Hematopoietic multipotent progenitor cell (in vitro differentiated cells): ENCODE measurements around the gene MAP7D2. TPM values are rescaled to one million over a fixed set of nuclear protein-coding genes. Genes with fewer than 3 reads are reported as not detected.
"Not testable (repeated sequence)": the region's sequence is repeated elsewhere in the genome, so short reads cannot be mapped to it uniquely, and the experiment has no call there.

Experiments used
- DNase-seq, 3 donors: peaks; one replicate each; pipeline ENCODE4 v3.0.0-alpha.2; 2011 to 2015; ENCODE audit warnings: low read depth in 2 of 3, low spot score in 2 of 3
- total RNA-seq: library from RNA; depleted of rRNA; stranded (reverse); fragments of >200 nt; gene quantifications from one replicate; pipeline ENCODE4 v1.2.3, GENCODE V29; 2012

Gene MAP7D2
- 0.27 TPM for total RNA-seq

DNA sequence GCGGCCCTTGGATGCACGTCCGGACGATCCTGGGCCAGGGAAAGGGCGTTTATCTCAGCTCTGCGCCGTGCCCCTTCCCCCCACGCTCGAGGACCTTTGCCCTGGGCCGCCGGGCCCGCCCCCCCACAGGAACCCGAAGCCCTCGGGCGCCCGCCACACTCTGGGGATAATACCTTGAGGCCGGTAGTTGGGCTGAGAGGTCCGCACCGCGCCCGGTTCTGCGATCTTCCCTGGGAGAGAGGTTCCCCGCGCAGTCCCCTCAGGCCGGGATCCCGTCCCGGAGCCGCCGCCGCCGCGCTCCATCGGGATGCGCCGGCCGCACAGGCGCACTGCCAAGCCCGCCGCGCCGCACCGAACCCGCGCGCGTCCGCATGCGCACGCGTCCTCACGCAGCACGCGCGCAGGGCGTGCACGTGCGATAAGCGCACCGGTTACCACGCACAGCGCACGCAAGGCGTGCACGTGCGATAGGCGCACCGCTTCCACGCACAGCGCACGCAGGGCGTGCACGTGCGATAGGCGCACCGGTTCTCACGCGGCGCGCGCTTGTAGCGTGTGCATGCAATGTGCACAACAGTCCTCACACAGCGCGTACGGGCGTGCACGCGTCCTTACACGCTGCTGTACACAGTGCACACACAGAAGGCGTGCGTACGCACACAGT is at the start of gene MAP7D2:
Gene MAP7D2, minus strand, starts transcription at position 331 of the 664 bp plus-strand sequence. Its CDS starts 28 bp downstream, at position 303.
- no peak for DNase-seq

DNA sequence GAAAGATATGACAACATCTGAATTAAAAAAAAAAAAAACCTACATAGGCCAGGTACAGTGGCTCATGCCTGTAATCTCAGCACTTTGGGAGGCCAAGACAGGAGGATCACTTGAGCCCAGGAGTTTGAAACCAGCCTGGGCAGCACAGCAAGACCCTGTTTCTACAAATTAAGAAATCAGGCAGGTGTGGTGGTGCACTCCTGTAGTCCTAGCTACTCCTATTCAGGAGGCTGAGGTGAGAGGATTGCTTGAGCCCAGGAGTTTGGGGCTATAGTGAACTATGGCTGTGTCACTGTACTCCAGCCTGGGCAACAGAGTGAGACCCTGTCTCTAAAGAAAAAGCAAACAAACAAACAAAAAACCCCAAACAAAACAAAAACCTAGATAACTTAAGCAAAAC is 45.8 kb upstream of the MAP7D2 start:
- not testable (repeated sequence) for DNase-seq

DNA sequence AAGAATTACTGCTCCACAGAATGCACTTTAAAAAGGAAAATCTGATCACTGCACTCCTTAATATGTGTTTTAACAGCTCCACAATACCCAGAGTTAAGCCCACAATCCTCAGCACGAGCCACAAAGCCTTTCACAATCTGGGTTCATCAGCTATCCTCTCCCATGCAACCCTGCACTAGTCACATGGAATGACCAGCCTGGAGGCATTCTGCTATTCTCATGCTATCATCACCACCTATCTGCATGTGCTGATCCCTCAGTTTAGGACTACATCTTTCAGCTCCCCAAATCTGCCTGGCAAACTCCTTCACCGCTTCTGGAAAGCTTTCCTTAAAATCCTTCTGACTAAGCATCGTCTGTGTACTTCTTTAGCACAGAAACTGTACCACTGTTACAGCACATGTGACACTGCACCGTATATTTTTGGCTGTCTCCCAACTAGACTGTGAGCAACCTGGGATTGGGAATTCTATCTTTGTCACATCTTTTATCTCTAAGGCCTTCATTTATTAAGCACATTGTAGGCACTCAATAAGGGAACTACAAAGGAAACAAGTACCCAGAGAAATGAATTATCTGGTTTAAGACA is 43.2 kb upstream of the MAP7D2 start:
- no peak for DNase-seq

DNA sequence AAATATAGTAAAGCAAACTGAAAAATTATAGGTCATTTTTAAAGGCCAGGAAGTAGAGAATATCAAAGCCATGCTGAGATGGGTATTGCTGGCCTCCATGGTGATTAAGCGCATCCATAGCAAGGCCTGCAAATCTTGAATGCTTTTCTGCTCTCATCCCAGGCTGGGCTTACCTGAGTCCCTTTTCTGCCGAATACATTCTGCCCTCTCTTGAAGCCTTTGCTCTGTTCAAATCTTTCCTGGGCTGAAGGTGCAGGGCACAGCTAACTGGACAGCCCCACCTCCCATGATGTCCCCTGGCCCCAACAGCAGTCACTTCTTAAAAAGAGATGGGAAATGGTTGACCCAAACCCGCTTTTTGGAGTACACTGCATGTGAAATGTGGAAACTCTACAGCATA is 35.0 kb upstream of the MAP7D2 start:
- DNase-seq = no peak

DNA sequence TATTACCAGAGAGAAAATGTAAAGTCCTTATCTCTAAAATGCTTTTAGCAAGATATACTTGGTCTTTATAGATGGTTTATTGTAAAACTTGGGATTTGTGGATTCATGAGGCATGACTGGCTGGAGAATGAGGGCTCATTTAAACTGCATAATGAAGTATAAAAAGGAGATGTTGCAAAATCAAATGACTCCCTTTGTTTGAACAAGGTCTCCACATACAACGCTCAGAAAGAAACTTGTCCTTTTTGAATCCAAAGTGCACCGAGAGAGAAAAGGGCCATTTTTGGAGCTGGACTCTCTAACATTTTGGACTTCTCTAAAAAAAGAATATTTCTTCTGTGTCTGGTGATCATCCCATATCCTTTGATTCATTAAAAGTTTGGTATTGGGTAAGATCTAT is 32.6 kb upstream of the MAP7D2 start:
- no peak for DNase-seq

DNA sequence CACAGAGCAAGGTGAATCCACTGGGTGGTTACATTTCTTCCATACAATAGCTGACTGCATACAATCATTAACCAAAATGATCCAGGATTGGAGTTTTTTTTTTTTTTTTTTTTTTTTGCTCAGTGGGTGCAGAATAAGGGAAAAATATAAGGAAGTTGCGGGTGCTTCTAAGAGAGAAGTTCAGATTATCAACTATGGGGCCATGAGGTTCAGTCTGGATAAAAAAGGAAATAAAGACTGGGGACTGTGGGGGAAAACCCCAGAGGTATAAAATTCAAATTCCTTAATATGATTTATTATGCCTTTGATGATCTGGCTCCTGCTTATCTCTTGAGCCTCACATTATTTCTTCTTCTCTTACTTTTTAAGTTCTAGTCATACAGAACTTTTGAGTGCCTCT is 30.9 kb upstream of the MAP7D2 start:
- no peak for DNase-seq

DNA sequence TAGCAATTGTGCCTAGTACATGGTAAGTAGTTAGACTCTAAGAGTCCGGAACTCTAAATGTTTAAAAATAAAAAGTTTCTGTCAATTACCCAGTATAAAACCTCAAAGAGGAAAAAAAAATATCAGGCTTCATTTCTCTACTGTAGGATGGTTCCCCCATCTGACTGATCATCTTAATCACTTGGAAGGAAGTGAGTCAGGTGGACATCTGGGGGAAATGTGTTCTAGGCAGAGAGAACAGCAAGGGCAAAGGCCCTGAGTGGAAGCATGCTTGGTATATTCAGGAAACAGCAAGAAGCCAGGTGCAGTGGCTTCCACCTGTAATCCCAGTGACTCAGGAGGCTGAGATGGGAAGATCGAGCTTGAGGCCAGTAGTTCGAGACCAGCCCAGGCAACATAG is 27.8 kb upstream of the MAP7D2 start:
- peak in 2 of 3 donors; percentile 8 to 28 for DNase-seq

DNA sequence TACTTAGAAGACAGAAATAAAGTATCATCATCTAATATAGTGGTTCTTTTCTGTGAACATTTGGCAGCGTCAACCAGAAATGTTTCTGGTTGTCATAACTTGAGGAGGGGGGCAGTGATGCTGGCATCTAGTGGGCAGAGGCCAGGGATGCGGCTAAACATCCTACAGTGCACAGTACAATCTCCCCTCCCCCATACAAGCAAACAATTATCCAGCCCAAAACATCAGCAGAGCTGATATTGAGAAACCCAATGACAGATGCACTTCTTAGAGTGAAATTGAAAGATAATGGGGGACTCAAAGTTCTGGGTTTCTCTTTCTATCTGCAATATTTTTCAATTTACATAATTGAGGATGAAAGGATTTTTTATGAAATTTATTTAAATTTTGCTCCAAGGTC is 26.9 kb upstream of the MAP7D2 start:
- DNase-seq = peak in 1 of 3 donors; percentile 11

DNA sequence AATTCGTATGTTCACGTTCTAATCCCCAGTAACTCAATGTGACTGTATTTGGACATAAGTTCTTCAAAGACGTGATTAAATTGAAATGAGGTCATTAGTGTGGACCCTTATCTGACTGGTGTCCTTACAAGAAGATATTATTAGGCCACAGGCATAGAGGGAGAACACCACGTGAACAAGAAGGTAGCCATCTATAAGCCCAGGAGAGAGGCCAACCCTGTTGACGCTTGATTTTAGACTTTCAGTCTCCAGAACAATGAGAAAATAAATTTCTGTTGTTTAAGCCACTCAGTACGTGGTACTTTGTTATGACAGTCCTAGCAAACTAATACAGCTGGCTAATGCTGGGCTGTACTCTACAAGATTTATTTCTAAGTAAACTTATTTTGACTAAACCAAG is 26.4 kb upstream of the MAP7D2 start:
- no peak for DNase-seq

DNA sequence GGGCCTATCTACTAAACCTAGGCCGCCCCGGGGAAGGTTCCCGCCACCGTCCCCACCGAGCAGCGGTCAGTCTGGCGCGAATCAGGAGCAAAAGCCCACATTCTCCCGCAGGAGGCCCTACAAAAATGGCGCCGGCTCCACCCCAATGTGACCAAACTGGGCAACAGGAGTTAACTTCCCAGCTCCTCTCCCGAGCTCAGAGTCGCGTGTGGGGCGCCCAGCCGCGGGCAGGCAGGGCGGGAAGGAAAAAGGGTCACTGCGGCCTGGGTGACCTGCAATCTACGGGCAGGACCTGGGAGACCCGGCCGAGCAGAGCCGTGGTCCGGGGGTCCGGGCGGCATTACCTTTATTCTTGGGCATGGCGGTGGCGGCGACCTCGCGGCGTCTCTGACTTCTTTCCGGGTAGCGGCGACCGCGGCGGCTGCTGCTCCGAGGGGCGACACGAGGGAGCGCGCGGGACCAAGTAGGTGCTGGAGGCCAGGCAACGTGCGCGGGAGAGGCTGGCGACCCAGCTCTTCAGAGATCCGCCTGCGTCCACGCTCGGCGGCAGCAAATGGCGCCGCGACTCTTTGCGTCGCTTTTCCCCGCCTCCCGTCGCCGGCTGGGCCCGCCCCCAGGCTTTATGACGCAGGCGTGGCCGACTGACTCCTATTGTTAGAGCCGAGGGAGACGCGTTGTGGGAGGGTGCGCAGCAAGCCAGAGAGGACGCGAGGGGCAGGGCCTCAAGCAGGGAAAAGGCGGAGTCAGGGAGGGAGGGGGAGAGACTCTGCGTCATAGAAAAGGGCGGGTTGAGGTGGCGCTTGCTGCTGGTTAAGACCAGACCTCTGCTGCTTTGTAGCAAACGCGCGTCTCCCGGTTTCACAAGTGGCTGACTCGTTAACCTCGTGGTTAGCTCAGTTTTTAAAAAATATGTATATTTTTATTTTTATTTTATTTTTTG is 24.8 kb upstream of the MAP7D2 start, which contains the start of gene EIF1AX:
Gene EIF1AX, minus strand, starts transcription at position 558 of the 940 bp plus-strand sequence. Its CDS starts 198 bp downstream, at position 360.
- DNase-seq = peak; percentile 95 to 98 (median 96)

DNA sequence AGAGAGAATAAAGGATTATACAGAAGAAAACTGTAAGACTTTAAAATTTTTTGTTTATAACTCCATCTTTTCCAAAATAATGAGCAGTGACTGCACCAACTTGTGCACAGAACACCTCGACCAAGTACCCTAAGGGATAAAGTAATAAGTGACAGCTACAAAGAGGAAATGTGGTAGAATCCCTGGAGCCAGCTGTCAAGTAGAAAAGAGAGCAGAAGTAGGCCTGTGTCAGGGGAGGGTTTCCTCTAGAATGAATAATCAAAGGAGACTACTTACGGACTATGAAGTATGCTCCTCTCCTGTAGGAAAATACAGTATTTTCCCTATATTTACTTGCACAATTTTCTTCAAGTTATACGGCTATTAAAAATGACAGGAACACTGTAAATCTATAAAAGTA is 23.7 kb upstream of the MAP7D2 start:
- no peak for DNase-seq

DNA sequence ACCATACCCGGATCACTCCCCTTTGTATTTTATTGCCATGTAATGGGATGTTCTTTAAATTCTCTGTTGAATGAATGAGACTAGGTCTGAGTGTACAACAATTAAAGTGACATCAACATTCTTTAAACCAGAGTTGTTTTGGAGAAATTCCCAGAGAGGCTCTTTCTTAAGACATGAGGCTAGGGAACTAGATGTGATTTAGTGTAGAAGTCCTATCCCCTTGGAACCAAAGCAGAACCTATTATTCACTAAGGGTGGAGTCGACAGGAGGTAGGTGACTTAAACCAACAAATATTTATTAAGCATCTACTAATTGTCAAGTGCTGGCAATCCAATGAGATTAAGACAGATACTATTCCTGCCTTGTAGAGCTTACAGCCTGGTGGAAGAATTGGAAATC is 23.3 kb upstream of the MAP7D2 start:
- DNase-seq = no peak

DNA sequence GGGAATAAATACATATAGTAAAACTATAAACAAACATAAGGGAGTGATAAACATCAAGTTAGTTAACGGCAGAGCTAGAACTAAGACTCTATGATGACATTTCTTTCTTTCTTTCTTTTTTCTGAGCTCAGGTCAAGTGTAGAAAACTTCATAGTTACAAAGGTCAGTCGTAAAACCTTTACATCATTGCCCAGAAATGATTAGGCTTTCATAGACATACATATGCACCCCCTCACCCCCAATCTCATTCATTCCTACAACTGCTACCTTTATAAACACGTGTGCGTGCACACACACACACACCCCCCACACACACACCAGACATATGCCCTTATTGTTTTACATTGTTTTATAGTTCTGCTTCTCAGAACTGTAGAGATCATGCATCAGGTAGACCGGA is 19.2 kb upstream of the MAP7D2 start:
- DNase-seq = no peak

DNA sequence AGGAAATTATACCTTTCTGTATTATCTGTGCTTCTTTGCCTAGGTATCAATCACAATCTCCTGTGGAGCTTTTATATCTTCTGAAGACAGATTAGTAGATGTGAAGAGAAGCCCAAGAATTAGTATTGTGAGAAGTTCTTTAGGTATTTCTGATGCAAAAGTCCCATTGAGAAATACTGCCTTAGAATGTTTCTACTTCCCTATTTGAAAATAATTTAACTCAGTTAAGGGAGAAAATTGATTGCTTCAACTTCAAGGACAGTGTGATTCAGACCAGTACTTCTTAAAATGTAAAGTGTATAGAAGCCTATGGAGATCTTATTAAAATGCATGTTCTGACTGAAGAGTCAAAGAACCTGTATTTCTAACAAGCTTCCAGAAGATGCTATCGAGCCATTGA is 16.0 kb upstream of the MAP7D2 start:
- DNase-seq = no peak

DNA sequence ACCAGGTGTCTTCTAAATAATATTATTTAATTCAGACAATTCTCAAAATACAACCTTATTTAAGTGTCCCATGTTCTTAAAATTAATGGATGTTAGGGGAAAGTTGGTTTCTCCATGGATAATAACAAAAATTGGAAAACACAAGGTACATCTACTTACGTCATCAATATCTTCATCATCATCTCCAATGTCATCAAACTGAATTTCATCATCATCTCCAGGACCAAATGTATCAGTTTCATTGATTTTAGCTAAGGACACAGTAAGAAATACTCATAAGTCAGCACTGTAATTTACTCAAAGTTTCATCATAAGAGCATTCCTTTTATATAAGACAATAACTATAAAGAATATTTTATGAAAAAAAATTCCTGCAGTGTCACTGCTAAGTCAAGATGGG is 13.7 kb upstream of the MAP7D2 start:
- DNase-seq = no peak

DNA sequence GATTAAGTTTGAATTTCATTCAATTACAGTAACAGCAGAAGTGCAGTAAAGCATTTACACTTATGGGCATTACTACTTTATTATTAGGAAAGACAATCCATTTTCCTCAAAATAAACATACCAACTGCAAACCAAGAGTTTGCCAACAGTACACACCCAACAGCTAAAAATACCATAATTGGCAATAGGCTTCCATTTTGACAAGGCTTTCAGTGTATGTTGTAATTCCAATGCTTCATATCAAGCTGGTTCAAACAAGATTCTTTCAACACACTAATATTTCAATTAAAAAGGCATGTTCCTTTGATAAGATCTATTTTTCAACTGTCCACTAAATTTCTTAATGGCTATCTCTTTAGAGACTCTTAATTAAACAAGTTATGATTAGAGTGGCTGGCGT is 12.8 kb upstream of the MAP7D2 start:
- no peak for DNase-seq

DNA sequence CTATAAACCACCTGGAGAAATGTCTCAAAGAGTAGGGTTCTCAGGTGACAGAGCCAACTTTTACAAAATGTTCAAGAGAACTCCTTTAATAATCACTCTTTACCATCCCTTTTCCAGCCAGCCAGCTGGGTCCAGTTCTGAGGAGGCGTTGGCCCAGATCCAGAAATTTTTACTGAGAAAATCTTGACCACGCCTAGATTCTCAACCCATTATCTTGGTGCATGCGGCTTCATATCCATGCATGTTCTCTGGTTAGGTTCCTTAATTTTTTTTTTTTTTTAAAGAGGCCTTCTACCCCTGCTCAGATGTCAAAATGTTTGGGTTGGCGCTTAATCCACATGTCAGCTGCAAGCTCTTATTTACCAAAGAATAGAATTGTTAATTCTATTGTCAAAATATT is 12.0 kb upstream of the MAP7D2 start:
- no peak for DNase-seq

DNA sequence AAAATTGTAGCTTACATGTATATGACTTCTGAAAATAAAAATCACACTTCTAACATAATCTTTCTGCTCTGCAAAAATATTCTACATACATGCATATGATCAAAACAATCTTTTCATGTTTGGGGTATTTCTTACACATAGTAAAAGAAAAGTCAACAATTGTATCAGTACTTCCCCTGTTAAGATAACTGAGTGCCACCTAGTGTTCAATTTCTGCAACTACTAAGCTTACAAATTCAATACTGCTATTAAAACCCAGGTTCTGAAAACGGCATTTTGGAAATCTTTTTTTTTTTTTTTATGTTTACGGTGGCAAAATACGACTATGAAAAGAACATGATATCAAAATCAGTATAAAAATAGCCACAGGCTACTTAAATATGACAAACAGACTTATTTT is 10.7 kb upstream of the MAP7D2 start:
- not testable (repeated sequence) for DNase-seq

DNA sequence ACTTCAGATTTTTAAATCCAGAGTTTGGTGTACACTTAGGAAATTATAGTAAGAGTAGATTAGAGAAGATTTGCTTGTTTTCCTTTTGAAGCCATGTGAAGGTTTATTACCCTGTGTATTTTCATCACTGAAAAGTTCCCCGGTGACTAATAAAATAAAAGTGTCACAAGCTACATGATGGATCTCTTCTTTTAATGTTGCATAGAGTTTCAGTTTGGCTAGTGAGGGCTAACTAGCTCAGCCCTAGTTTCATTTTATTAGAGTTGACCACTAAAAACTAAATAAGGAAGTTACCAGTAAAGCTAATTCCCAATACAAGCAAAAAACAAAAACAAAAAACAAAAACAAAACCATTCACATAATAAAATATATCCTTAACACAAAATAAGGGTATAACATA is 10.1 kb upstream of the MAP7D2 start:
- DNase-seq = not testable (repeated sequence)

DNA sequence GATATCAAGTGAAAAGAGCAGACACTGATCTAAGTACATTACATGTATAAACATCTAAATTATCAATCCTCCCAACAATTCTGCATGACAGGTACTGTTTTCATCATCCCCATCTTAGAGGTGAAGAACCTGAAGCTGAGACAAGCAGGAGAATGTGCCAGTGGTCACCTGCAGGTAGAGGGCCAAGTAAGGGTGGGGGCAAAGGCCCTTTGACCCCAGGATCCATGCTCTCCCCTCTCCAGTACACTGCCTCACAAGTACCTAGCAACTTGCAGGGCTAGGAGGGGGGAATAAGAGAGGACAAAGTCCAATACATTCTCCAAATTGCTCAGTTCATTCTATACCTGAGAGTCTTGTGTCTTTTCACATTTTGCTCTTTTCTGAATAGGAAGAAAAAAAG is 8.3 kb upstream of the MAP7D2 start:
- DNase-seq = no peak

DNA sequence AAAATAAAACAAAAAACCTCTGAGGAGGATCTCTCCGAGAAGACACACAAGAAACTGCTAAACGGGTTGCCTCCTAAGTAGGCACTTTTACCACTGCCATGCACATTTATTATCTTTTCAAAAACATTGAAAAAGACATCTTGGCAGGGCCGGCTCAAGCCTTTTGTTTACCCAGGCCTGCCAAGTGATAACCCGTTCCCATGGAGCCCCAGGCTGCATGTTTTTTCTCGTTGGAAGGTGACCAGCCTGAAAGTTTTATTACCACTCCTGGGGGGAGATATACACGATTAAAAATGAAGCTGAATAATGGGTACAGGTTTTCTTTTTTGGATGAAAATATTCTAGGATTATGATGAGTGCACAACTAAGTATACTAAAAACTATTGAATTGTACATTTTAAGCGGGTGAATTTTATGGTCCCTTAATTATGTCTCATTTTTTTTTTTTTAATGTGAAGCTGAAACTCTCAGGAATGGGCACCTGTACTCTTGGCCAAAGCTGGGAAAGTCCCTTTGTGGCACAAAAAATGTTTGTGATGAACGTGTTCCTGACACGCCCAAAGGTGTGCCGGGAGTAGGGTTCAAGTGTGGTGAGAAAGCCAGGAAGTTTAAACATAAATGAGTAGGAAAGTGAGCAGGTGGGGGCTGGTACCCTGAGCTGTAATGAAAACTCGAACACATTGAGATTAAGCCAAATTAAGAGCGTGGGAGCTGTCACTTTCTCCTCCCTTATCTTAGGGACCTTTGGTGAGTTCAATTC is 1.5 kb upstream of the MAP7D2 start:
- DNase-seq = no peak
